Bronchial epithelial cell (primary cell): ENCODE measurements around the gene PODXL. TPM values are rescaled to one million over a fixed set of nuclear protein-coding genes. Genes with fewer than 3 reads are reported as not detected.

ENCODE experiments used
- DNase-seq: peaks from one replicate; pipeline ENCODE4 v3.0.0-alpha.2; 2010; ENCODE audit warnings: low read depth
- FAIRE-seq: peaks from 2 replicates; lab custom pipeline; 2011; peaks lifted over from hg19 to GRCh38; lab: Jason Lieb, UNC
- H3K27me3 ChIP-seq: 2 replicates; pipeline ENCODE4 v1.5.1; 2011; ENCODE audit warnings: low read length; ENCODE audit not compliant: control insufficient read depth, insufficient read depth
- H3K36me3 ChIP-seq: 2 replicates; pipeline ENCODE4 v1.5.1; 2011; ENCODE audit warnings: low read length; ENCODE audit not compliant: control insufficient read depth, insufficient read depth
- H3K4me3 ChIP-seq: 2 replicates; pipeline ENCODE4 v1.5.1; 2011; ENCODE audit warnings: mild to moderate bottlenecking, low read depth, low read length, control low read depth
- total RNA-seq: library from RNA; depleted of rRNA; stranded (reverse); fragments of >200 nt; gene quantifications from 2 replicates; pipeline ENCODE4 v1.2.1, GENCODE V29; 2014
- TF ChIP-seq, protein P1 (sequence below): IDR thresholded peaks from 2 replicates; pipeline ENCODE4 v1.5.1; 2011; ENCODE audit warnings: mild to moderate bottlenecking, moderate library complexity, low read length, control low read depth, inconsistent platforms; ENCODE audit not compliant: insufficient read depth, severe bottlenecking

Gene PODXL
- 0.13 and 0.53 TPM in 2 replicates for total RNA-seq

GRCh38 chr7:131556053-131556908, at the start of gene PODXL:
TSS of gene PODXL (minus strand) at chr7:131556628. CDS start at chr7:131556359, 269 bp downstream.
- TF ChIP-seq, protein P1, sequence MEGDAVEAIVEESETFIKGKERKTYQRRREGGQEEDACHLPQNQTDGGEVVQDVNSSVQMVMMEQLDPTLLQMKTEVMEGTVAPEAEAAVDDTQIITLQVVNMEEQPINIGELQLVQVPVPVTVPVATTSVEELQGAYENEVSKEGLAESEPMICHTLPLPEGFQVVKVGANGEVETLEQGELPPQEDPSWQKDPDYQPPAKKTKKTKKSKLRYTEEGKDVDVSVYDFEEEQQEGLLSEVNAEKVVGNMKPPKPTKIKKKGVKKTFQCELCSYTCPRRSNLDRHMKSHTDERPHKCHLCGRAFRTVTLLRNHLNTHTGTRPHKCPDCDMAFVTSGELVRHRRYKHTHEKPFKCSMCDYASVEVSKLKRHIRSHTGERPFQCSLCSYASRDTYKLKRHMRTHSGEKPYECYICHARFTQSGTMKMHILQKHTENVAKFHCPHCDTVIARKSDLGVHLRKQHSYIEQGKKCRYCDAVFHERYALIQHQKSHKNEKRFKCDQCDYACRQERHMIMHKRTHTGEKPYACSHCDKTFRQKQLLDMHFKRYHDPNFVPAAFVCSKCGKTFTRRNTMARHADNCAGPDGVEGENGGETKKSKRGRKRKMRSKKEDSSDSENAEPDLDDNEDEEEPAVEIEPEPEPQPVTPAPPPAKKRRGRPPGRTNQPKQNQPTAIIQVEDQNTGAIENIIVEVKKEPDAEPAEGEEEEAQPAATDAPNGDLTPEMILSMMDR: no peak
- Histone ChIP-seq H3K36me3 (no peaks in the 10 kb centered on the region), H3K27me3 (peaks cover 13% of the 10 kb centered on the region), H3K4me3 (peak within 1 kb of the TSS; percentile 34)
- no peak for DNase-seq
- no peak for FAIRE-seq

DNA sequence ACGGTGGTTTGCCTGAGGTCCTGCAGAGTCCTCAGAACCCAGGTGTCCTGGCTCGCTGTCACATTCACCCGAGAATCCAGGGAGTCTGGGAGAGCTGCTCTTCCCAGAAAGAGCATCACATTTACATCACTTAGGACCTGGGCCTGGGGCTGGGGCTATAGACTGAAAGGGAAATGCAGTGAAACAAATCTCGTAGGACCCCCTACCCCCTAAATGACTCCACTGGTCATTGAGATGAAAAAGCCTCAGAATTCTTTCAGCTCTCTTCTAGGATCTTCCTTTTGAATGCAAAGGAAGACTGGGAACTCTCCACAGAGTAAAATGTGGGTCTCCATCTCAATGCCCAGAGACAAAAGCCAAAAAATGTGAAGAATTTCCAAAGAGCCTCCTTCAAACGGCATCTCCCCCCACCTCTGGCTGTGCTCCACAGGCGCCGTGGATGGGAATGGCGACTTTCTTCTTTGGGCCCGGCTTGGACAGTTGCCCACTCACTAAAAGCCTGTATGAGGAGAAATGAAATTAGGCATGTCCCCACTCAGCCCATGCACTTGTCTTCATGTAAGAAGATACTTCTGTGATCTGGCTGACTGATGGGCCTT, 49.0 kb upstream of the PODXL start:
- Histone ChIP-seq H3K4me3 (no peak overlapping the region), H3K27me3 (peaks cover 8% of the 10 kb centered on the region), H3K36me3 (no peaks in the 10 kb centered on the region)
- FAIRE-seq (no peak), DNase-seq (no peak)
- TF ChIP-seq, protein P1: no peak

DNA sequence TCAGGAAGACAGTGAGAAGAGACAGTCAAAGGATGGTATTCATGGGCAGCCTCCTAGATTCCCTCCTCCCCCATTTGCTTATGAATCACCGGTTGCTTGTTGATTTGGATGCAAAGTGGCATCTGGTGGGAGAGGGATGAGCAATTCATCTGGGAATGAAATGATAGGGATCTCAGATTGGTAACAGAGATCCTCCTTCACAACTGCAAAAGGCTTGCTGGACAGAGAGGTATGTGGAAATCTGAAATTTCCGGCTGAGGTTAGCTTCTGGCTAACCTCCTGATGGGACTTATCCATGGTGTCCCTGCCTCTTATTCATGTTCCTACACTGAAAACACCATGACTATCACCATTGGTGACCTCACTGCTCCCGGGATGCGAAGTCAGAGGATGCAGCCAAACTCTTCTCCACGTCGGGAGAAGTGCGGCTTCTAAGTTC, 48.4 kb upstream of the PODXL start:
- TF ChIP-seq, protein P1: no peak
- Histone ChIP-seq H3K4me3 (no peak overlapping the region), H3K27me3 (peaks cover 8% of the 10 kb centered on the region), H3K36me3 (no peaks in the 10 kb centered on the region)
- FAIRE-seq (no peak), DNase-seq (no peak)

DNA sequence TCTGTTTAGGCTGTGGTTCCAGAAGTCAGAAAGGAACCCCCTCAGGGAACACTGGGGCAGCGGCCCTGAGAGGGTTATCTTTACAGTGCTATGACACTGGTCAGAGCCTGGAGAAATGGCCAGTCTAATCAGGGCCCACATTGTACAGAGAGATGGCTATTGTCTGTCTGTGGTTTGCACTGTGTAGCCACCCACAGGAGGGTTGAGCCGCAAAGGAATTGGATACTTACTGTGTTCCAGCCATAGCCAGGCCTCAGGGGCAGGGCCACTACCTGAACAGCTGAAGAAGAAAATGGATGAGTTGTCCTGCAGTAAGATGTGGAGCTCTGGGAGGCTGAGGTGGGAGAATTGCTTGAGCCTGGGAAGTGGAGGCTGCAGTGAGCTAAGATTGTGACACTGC, 47.5 kb upstream of the PODXL start:
- no peak for FAIRE-seq
- Histone ChIP-seq H3K36me3 (no peaks in the 10 kb centered on the region), H3K4me3 (no peak overlapping the region), H3K27me3 (peaks cover 8% of the 10 kb centered on the region)
- DNase-seq: no peak
- TF ChIP-seq, protein P1: no peak

DNA sequence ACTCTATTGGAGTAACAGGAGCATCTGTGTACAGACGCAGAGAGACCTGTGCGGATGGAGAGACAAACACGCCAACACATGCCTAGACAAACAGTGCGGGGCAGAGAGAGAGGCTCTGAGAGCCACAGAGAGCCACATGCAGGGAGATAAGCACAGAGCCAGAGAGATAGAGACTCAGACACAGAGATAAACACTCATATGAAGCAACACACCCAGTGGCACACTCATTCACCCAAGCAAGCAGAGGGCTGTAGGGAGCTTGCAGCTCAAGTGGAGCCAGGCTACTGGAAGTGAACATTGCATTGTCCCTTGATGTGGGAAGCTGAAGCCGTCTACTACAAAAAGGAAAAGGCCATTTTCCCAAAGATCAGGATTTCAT, 46.6 kb upstream of the PODXL start:
- DNase-seq: peak; percentile 43
- FAIRE-seq: no peak
- no peak overlapping the region for H3K4me3 ChIP-seq
- peaks cover 8% of the 10 kb centered on the region for H3K27me3 ChIP-seq
- TF ChIP-seq, protein P1: no peak
- no peaks in the 10 kb centered on the region for H3K36me3 ChIP-seq
